ENCODE results near the gene NFATC1.

NFATC1 gene

DNA sequence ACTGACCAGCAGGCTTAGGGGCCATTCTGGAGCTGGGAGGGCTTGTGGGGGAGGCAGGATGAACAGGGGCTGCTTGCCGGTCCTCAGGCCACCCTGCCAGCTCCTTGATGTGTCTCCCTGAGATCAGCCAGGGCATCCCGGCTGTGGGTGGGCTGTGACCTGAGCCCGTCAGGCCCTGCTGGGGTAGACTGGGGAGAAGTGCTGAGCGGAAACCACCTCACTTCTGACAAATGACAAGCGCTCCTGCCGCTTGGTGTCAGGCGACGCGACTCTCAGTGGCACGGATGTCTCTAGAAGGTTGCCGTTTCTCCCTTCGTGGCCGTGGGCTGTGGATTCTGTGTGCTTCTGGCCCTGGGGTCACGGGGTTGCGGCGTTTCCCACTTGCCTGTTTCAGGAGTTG, 45.7 kb downstream of the NFATC1 start:
- no peak overlapping the region for H3K27ac ChIP-seq (ENCODE audit: poor library complexity, severe bottlenecking)
- no peak overlapping the region for H3K4me3 ChIP-seq (ENCODE audit: severe bottlenecking)
- no peaks in the 10 kb centered on the region for H3K36me3 ChIP-seq (ENCODE audit: low read depth)
- H3K9me3 ChIP-seq (ENCODE audit: severe bottlenecking), result no peaks in the 10 kb centered on the region
- ATAC-seq (ENCODE audit: low read depth) (no peak), DNase-seq (ENCODE audit: low spot score) (no peak)
- TF ChIP-seq, protein P1, sequence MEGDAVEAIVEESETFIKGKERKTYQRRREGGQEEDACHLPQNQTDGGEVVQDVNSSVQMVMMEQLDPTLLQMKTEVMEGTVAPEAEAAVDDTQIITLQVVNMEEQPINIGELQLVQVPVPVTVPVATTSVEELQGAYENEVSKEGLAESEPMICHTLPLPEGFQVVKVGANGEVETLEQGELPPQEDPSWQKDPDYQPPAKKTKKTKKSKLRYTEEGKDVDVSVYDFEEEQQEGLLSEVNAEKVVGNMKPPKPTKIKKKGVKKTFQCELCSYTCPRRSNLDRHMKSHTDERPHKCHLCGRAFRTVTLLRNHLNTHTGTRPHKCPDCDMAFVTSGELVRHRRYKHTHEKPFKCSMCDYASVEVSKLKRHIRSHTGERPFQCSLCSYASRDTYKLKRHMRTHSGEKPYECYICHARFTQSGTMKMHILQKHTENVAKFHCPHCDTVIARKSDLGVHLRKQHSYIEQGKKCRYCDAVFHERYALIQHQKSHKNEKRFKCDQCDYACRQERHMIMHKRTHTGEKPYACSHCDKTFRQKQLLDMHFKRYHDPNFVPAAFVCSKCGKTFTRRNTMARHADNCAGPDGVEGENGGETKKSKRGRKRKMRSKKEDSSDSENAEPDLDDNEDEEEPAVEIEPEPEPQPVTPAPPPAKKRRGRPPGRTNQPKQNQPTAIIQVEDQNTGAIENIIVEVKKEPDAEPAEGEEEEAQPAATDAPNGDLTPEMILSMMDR (IDR thresholded peaks at IDR 0.05; ENCODE audit: poor library complexity, severe bottlenecking), result no peak
- H3K4me1 ChIP-seq (ENCODE audit: insufficient read depth, poor library complexity, severe bottlenecking), result no peaks in the 10 kb centered on the region
- no peaks in the 10 kb centered on the region for H3K27me3 ChIP-seq (ENCODE audit: insufficient read depth, poor library complexity, severe bottlenecking)

DNA sequence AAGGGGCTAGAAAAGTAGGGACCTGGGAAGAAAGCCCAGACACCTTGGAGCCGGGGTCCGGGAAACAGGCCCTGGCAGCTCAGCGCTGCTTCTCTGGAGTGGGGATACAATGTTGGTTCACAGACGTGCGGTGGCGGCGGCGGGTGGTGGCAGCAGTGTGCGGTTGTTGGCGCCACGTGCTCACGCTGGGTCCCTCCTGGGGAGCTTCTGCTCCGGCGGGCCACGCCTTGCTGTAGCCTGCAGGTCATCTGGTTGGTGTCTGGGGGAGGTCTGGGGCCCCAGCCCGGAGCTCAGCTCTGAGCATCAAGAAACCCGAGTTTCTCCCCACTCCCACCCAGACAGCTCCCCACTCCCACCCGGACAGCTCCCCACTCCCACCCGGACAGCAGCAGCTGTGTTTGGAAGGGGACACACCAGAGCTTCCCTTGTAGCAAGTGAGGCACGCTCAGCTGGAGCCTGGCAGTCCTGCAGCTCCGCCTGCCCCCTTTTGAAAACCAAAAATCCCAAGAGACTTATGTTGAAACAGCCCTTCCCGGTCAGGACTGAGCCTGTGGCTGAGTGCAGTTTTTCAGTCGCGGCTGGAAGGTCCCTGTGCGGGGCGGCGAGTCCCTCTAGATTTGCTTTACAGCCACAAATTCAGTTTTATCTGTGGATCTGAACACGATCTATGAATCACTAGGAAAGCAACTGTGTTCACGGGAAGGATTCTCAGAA, 46.9 kb downstream of the NFATC1 start:
- Histone ChIP-seq H3K9me3 (ENCODE audit: severe bottlenecking) (no peaks in the 10 kb centered on the region), H3K27ac (ENCODE audit: poor library complexity, severe bottlenecking) (no peak overlapping the region), H3K36me3 (ENCODE audit: low read depth) (no peaks in the 10 kb centered on the region), H3K4me1 (ENCODE audit: insufficient read depth, poor library complexity, severe bottlenecking) (no peaks in the 10 kb centered on the region), H3K27me3 (ENCODE audit: insufficient read depth, poor library complexity, severe bottlenecking) (no peaks in the 10 kb centered on the region), H3K4me3 (ENCODE audit: severe bottlenecking) (no peak overlapping the region)
- ATAC-seq (ENCODE audit: low read depth) (no peak), DNase-seq (ENCODE audit: low spot score) (no peak)
- TF ChIP-seq, protein P1 (IDR thresholded peaks at IDR 0.05; ENCODE audit: poor library complexity, severe bottlenecking), result no peak

DNA sequence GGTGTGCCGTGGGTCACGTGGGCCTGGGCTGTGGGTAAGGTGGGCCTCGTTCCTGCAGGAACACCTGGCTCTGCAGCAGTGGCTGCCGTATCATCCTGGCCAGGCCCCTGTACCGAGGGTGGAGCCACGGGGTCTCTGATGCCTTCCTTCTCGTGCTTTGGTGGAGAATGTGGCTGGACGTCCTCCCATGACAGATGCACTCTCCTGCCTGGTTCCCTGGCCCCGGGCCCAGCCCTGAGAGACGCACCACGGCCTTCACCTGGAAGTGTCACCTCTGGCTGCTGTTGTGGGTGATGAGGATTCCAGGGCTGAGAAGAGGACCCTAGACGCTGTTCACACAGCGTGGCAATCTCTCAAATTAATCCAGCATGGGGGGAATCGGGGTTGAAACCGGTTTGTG, 49.5 kb downstream of the NFATC1 start:
- TF ChIP-seq, protein P1 (IDR thresholded peaks at IDR 0.05; ENCODE audit: poor library complexity, severe bottlenecking), result no peak
- Histone ChIP-seq H3K4me1 (ENCODE audit: insufficient read depth, poor library complexity, severe bottlenecking) (no peaks in the 10 kb centered on the region), H3K27ac (ENCODE audit: poor library complexity, severe bottlenecking) (no peak overlapping the region), H3K4me3 (ENCODE audit: severe bottlenecking) (no peak overlapping the region), H3K36me3 (ENCODE audit: low read depth) (no peaks in the 10 kb centered on the region), H3K27me3 (ENCODE audit: insufficient read depth, poor library complexity, severe bottlenecking) (no peaks in the 10 kb centered on the region), H3K9me3 (ENCODE audit: severe bottlenecking) (no peaks in the 10 kb centered on the region)
- no peak for DNase-seq (ENCODE audit: low spot score)
- no peak for ATAC-seq (ENCODE audit: low read depth)

DNA sequence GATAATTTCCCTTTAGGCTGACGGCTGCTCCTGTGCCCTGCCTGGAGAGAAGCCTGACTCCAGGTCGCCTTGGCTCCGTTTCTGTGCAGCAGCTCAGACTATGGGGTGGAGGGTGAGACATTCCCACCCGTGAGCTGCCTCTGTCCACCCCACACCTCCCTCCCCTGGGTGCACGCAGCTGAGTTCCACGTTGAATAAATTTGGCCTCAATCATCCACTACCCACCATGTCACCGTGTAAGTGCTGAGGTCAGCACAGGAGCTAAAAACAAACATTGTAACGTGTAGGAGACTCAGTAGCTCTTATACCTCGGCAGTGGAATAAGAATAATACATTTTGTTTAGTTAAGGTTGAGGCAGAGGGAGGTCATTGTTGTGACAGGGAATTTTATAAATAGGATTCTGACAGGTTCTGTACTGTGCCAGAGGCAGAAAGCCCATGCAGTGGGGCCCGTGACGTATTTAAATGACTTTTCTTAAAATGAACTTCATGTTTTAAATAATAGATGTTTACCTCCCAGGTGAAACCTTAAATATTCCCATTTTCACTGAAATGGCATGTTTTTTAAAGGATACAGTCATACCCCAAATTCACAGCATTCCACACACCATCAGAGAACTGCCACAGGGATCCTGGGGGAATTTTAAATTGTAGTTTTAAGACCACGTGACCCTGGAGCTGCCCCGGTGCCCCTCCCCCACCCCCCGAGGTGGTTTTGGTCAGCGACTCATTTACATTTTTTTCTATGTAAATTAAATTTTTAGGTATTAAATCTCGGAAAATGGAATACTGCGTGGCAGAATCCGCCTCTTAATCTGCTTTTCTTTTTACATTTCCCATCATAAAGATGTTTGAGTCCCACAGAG, 50.2 kb downstream of the NFATC1 start:
- Histone ChIP-seq H3K4me3 (ENCODE audit: severe bottlenecking) (no peak overlapping the region), H3K36me3 (ENCODE audit: low read depth) (no peaks in the 10 kb centered on the region), H3K27me3 (ENCODE audit: insufficient read depth, poor library complexity, severe bottlenecking) (no peaks in the 10 kb centered on the region), H3K4me1 (ENCODE audit: insufficient read depth, poor library complexity, severe bottlenecking) (no peaks in the 10 kb centered on the region), H3K9me3 (ENCODE audit: severe bottlenecking) (no peaks in the 10 kb centered on the region), H3K27ac (ENCODE audit: poor library complexity, severe bottlenecking) (no peak overlapping the region)
- DNase-seq (ENCODE audit: low spot score) (no peak), ATAC-seq (ENCODE audit: low read depth) (no peak)
- TF ChIP-seq, protein P1 (IDR thresholded peaks at IDR 0.05; ENCODE audit: poor library complexity, severe bottlenecking), result no peak
